H9 (cell line): ENCODE results near the gene FBXO2. TPM values are rescaled to one million over a fixed set of nuclear protein-coding genes. Genes with fewer than 3 reads are reported as not detected.

Experiments used
- DNase-seq: peaks from one replicate; pipeline ENCODE4 v3.0.0-alpha.2; 2017
- H2AFZ ChIP-seq: one replicate; pipeline ENCODE4 v1.6.1; 2013; ENCODE audit warnings: mild to moderate bottlenecking, low read length, control low read depth, moderate library complexity
- H2AK5ac ChIP-seq: 2 replicates; pipeline ENCODE4 v1.6.1; 2013; ENCODE audit warnings: low read length, control low read depth, mixed read lengths; ENCODE audit not compliant: insufficient read length
- H2BK120ac ChIP-seq: one replicate; pipeline ENCODE4 v1.6.1; 2013; ENCODE audit warnings: low read depth, mild to moderate bottlenecking, low read length, control low read depth, inconsistent platforms; ENCODE audit not compliant: poor library complexity, severe bottlenecking
- H2BK12ac ChIP-seq: 2 replicates; pipeline ENCODE4 v1.6.1; 2013; ENCODE audit warnings: low read length, control low read depth, mixed read lengths, low read depth; ENCODE audit not compliant: insufficient read length
- H2BK15ac ChIP-seq: 2 replicates; pipeline ENCODE4 v1.6.1; 2013; ENCODE audit warnings: low read depth, low read length, control low read depth
- H2BK20ac ChIP-seq: one replicate; pipeline ENCODE4 v1.6.1; 2013; ENCODE audit warnings: low read depth, mild to moderate bottlenecking, low read length, control low read depth, inconsistent platforms; ENCODE audit not compliant: poor library complexity, severe bottlenecking
- H2BK5ac ChIP-seq: 2 replicates; pipeline ENCODE4 v1.6.1; 2013; ENCODE audit warnings: low read length, control low read depth, mixed read lengths; ENCODE audit not compliant: insufficient read length
- H3K14ac ChIP-seq: 2 replicates; pipeline ENCODE4 v1.6.1; 2013; ENCODE audit warnings: low read length, control low read depth; ENCODE audit not compliant: insufficient read depth
- H3K18ac ChIP-seq: 2 replicates; pipeline ENCODE4 v1.6.1; 2013; ENCODE audit warnings: low read depth, mild to moderate bottlenecking, mixed read lengths, low read length, control low read depth; ENCODE audit not compliant: insufficient read length
- H3K23ac ChIP-seq: 2 replicates; pipeline ENCODE4 v1.6.1; 2013; ENCODE audit warnings: low read length, control low read depth, mixed read lengths, low read depth; ENCODE audit not compliant: insufficient read length
- H3K23me2 ChIP-seq: 2 replicates; pipeline ENCODE4 v1.6.1; 2013; ENCODE audit warnings: low read depth, mild to moderate bottlenecking, mixed read lengths, low read length, control low read depth; ENCODE audit not compliant: insufficient read length, poor library complexity, severe bottlenecking
- H3K27ac ChIP-seq: 2 replicates; pipeline ENCODE4 v1.5.1; 2013; ENCODE audit warnings: low read length, control low read depth, mixed read lengths, low read depth; ENCODE audit not compliant: insufficient read length
- H3K27me3 ChIP-seq: 2 replicates; pipeline ENCODE4 v1.6.1; 2013; ENCODE audit warnings: low read length, control low read depth, inconsistent platforms; ENCODE audit not compliant: insufficient read depth
- H3K4ac ChIP-seq: 2 replicates; pipeline ENCODE4 v1.6.1; 2013; ENCODE audit warnings: low read depth, mild to moderate bottlenecking, control low read depth, inconsistent platforms, low read length, moderate library complexity
- H3K4me1 ChIP-seq: 2 replicates; pipeline ENCODE4 v1.6.1; 2013; ENCODE audit warnings: low read length, control low read depth, inconsistent platforms; ENCODE audit not compliant: insufficient read depth
- H3K4me2 ChIP-seq: 2 replicates; pipeline ENCODE4 v1.6.1; 2013; ENCODE audit warnings: low read length, control low read depth, mixed read lengths; ENCODE audit not compliant: insufficient read length, insufficient read depth
- H3K56ac ChIP-seq: 2 replicates; pipeline ENCODE4 v1.6.1; 2013; ENCODE audit warnings: low read depth, mild to moderate bottlenecking, mixed read lengths, low read length, control low read depth; ENCODE audit not compliant: insufficient read length
- H3K79me1 ChIP-seq: 2 replicates; pipeline ENCODE4 v1.6.1; 2013; ENCODE audit warnings: low read depth, mild to moderate bottlenecking, moderate library complexity, low read length, control low read depth, inconsistent platforms; ENCODE audit not compliant: insufficient read depth, poor library complexity, severe bottlenecking
- H3K79me2 ChIP-seq: 2 replicates; pipeline ENCODE4 v1.6.1; 2013; ENCODE audit warnings: low read length, control low read depth, inconsistent platforms; ENCODE audit not compliant: insufficient read depth
- H3K9ac ChIP-seq: 2 replicates; pipeline ENCODE4 v1.6.1; 2013; ENCODE audit warnings: low read length, control low read depth, mixed read lengths; ENCODE audit not compliant: insufficient read length; ENCODE audit errors: extremely low read depth
- H3K9me3 ChIP-seq: one replicate; pipeline ENCODE4 v1.6.1; 2013; ENCODE audit warnings: low read depth, low read length, inconsistent platforms; ENCODE audit not compliant: control insufficient read depth
- H3T11ph ChIP-seq: one replicate; pipeline ENCODE4 v1.6.1; 2013; ENCODE audit warnings: mild to moderate bottlenecking, low read length, control low read depth, inconsistent platforms
- H4K20me1 ChIP-seq: one replicate; pipeline ENCODE4 v1.6.1; 2013; ENCODE audit not compliant: control insufficient read depth, insufficient read length, insufficient read depth
- H4K5ac ChIP-seq: 2 replicates; pipeline ENCODE4 v1.6.1; 2013; ENCODE audit warnings: low read depth, mild to moderate bottlenecking, mixed read lengths, low read length, control low read depth; ENCODE audit not compliant: insufficient read length
- H4K8ac ChIP-seq: replicated peaks from 2 replicates; pipeline ENCODE4 v1.6.1; 2013; ENCODE audit warnings: low read length, control low read depth, mixed read lengths, low read depth; ENCODE audit not compliant: insufficient read length
- H4K91ac ChIP-seq: 2 replicates; pipeline ENCODE4 v1.6.1; 2013; ENCODE audit warnings: low read depth, mild to moderate bottlenecking, moderate library complexity, mixed read lengths, low read length, control low read depth; ENCODE audit not compliant: insufficient read length
- H3K27ac Mint-ChIP-seq, 3 experiments: 2 replicates in 2 of 3; 3 replicates in 1 of 3; pipeline ENCODE4 v1.8.0; 2020 to 2021; ENCODE audit warnings: mixed read lengths in 3 of 3, mild to moderate bottlenecking in 1 of 3, moderate library complexity in 1 of 3
- H3K27me3 Mint-ChIP-seq: 2 replicates; pipeline ENCODE4 v1.8.0; 2021; ENCODE audit warnings: low read depth, mild to moderate bottlenecking, moderate library complexity, mixed read lengths
- H3K36me3 Mint-ChIP-seq, 3 experiments: 2 replicates in 2 of 3; 3 replicates in 1 of 3; pipeline ENCODE4 v1.8.0; 2020 to 2021; ENCODE audit warnings: low read depth in 3 of 3, mixed read lengths in 3 of 3; ENCODE audit not compliant: insufficient read depth in 1 of 3
- H3K4me1 Mint-ChIP-seq, 2 experiments: 2 replicates each; pipeline ENCODE4 v1.8.0; 2020; ENCODE audit warnings: mixed read lengths in 2 of 2
- H3K4me3 Mint-ChIP-seq, 2 experiments: 2 replicates in 1 of 2; 3 replicates in 1 of 2; pipeline ENCODE4 v1.8.0; 2020 to 2021; ENCODE audit warnings: mild to moderate bottlenecking in 2 of 2, mixed read lengths in 2 of 2, moderate library complexity in 1 of 2
- H3K9me3 Mint-ChIP-seq, 2 experiments: 2 replicates in 1 of 2; 3 replicates in 1 of 2; pipeline ENCODE4 v1.8.0; 2020; ENCODE audit warnings: mild to moderate bottlenecking in 2 of 2, mixed read lengths in 2 of 2, moderate library complexity in 1 of 2
- WGBS: extraction: QIAGEN DNeasy Blood & Tissue Kit; methylation state at CpG from one replicate; pipeline ENCODE4 v1.1.7; 2013; ENCODE audit warnings: missing lambda C conversion rate, low lambda C conversion rate, mixed read lengths; ENCODE audit not compliant: insufficient read length; ENCODE audit errors: extremely low coverage; 5-methylcytosine and 5-hydroxymethylcytosine counted together
- total RNA-seq: library from RNA; stranded (reverse); gene quantifications from 2 replicates; pipeline ENCODE4 v1.2.1, GENCODE V29; 2021
- TF ChIP-seq, protein P1 (sequence below): fragments of 200-600 bp; sonication (generic); conservative IDR thresholded peaks from 3 replicates; pipeline ENCODE4 v1.8.0; 2021; ENCODE audit warnings: antibody characterized with exemption, mild to moderate bottlenecking

FBXO2 gene
- total RNA-seq, 1 experiment from 2014 or later, result 28.9 TPM

GRCh38 chr1:11673089-11673769 is 19.0 kb upstream of the FBXO2 start:
- Histone ChIP-seq H3K9ac (no peak overlapping the region), H4K5ac (no peak overlapping the region), H3K18ac (no peak overlapping the region), H3K4me1 (no peaks in the 10 kb centered on the region), H2BK20ac (no peak overlapping the region), H3K14ac (no peak overlapping the region), H3K23me2 (no peaks in the 10 kb centered on the region), H3K4me2 (no peak overlapping the region), H3K56ac (no peak overlapping the region), H2BK15ac (no peak overlapping the region), H4K20me1 (no peaks in the 10 kb centered on the region), H2BK12ac (no peak overlapping the region), H2AFZ (no peak overlapping the region), H3K23ac (no peak overlapping the region), H3K79me2 (0 out of 2 replicates have a peak, but pooled peaks cover 2% of the 10 kb centered on the region), H2BK120ac (no peak overlapping the region), H2BK5ac (no peak overlapping the region), H4K91ac (no peak overlapping the region), H3K4ac (no peak overlapping the region), H3K79me1 (no peaks in the 10 kb centered on the region), H3K27ac (no peak overlapping the region), H3K27me3 (no peaks in the 10 kb centered on the region), H3K9me3 (no peaks in the 10 kb centered on the region), H4K8ac (no peak overlapping the region), H2AK5ac (no peak overlapping the region), H3T11ph (no peak overlapping the region)
- H3K27ac Mint-ChIP-seq, result peak overlapping the region in 1 of 3 experiments; percentile 21; a peak in 2 of 7 replicates
- H3K4me3 Mint-ChIP-seq, result no peak overlapping the region
- H3K9me3 Mint-ChIP-seq, result no peaks in the 10 kb centered on the region
- TF ChIP-seq, protein P1, sequence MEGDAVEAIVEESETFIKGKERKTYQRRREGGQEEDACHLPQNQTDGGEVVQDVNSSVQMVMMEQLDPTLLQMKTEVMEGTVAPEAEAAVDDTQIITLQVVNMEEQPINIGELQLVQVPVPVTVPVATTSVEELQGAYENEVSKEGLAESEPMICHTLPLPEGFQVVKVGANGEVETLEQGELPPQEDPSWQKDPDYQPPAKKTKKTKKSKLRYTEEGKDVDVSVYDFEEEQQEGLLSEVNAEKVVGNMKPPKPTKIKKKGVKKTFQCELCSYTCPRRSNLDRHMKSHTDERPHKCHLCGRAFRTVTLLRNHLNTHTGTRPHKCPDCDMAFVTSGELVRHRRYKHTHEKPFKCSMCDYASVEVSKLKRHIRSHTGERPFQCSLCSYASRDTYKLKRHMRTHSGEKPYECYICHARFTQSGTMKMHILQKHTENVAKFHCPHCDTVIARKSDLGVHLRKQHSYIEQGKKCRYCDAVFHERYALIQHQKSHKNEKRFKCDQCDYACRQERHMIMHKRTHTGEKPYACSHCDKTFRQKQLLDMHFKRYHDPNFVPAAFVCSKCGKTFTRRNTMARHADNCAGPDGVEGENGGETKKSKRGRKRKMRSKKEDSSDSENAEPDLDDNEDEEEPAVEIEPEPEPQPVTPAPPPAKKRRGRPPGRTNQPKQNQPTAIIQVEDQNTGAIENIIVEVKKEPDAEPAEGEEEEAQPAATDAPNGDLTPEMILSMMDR, result no peak
- WGBS, result no CpG with 5 or more reads among the region's 14 CpGs
- H3K27me3 Mint-ChIP-seq, result peaks cover 1% of the 10 kb centered on the region; the same call in 1 of the 2 replicates
- peaks cover 0 to 4% of the 10 kb centered on the region in 2 experiments; a peak in 1 of 4 replicates for H3K4me1 Mint-ChIP-seq
- no peak for DNase-seq
- H3K36me3 Mint-ChIP-seq, result peaks cover 44 to 86% (median 72%) of the 10 kb centered on the region in 3 experiments
